RWPE1 (cell line): Measurements from ENCODE around the gene CAPN2.

Experiments used
- CTCF ChIA-PET: fragments of 350-600 bp; sonication (Branson Sonifier 250); formaldehyde crosslinking; extraction: SDS; loops from one replicate; lab custom pipeline; 2021; lab: Yijun Ruan, JAX
- POLR2A ChIA-PET: fragments of 400-600 bp; formaldehyde crosslinking; extraction: SDS; loops from one replicate; lab custom pipeline; 2020; ENCODE audit warnings: antibody characterized with exemption; ENCODE audit not compliant: low non-redundant PET; lab: Yijun Ruan, JAX
- DNase-seq: peaks from one replicate; pipeline ENCODE4 v3.0.0; 2012; ENCODE audit warnings: low spot score
- H3K27ac ChIP-seq: fragments of 450-650 bp; 2 replicates; pipeline ENCODE4 v1.5.1; 2017
- CTCF ChIP-seq: fragments of 450-650 bp; conservative IDR thresholded peaks from 2 replicates; pipeline ENCODE4 v1.5.1; 2017; ENCODE audit warnings: low read depth, mild to moderate bottlenecking

CAPN2 gene

GRCh38 chr1:223776826-223777454 lies 64.6 kb downstream of the CAPN2 start:
- TF ChIP-seq CTCF, result no peak
- CTCF ChIA-PET, result interaction anchor here (0.7 to 1.6 kb wide), 3 partner anchors 11 to 69 kb away, joined by 4 read pairs; partner anchors contain the start of gene TP53BP2
- H3K27ac ChIP-seq, result peak overlapping the region; percentile 75
- DNase-seq, result no peak
- POLR2A ChIA-PET, result no interaction called here

GRCh38 chr1:223780318-223780717 lies 68.0 kb downstream of the CAPN2 start:
- ChIA-PET CTCF (no interaction called here), POLR2A (no interaction called here)
- H3K27ac ChIP-seq, result no peak overlapping the region
- TF ChIP-seq CTCF, result no peak
- no peak for DNase-seq

- no peak overlapping the region for H3K27ac ChIP-seq
- ChIA-PET POLR2A (no interaction called here), CTCF (interaction anchor here (0.6 kb wide), 1 partner anchor 283 kb away, joined by 5 read pairs; no protein-coding TSS in a partner anchor)
- TF ChIP-seq CTCF, result no peak
- no peak for DNase-seq
Observed at GRCh38 chr1:223780949-223781348, 68.6 kb downstream of the CAPN2 start.

GRCh38 chr1:223783676-223784075 lies 71.3 kb downstream of the CAPN2 start:
- DNase-seq, result no peak
- ChIA-PET POLR2A (no interaction called here), CTCF (no interaction called here)
- TF ChIP-seq CTCF, result no peak
- no peak overlapping the region for H3K27ac ChIP-seq

- DNase-seq, result no peak
- no peak overlapping the region for H3K27ac ChIP-seq
- no peak for TF ChIP-seq CTCF
- CTCF ChIA-PET, result interaction anchor here (0.5 kb wide), 1 partner anchor 590 kb away, joined by 3 read pairs; no protein-coding TSS in a partner anchor
- POLR2A ChIA-PET, result no interaction called here
Observed at GRCh38 chr1:223784541-223784940, 72.2 kb downstream of the CAPN2 start.

- ChIA-PET POLR2A (no interaction called here), CTCF (interaction anchor here (0.6 kb wide), 1 partner anchor 31 kb away, joined by 3 read pairs; no protein-coding TSS in a partner anchor)
- TF ChIP-seq CTCF, result no peak
- DNase-seq, result no peak
- H3K27ac ChIP-seq, result no peak overlapping the region
Observed at GRCh38 chr1:223785808-223786207, 73.5 kb downstream of the CAPN2 start.
